ENCODE results near the gene ARG2. TPM values are rescaled to one million over a fixed set of nuclear protein-coding genes. Genes with fewer than 3 reads are reported as not detected.

The ARG2 gene
- total RNA-seq, 1 experiment from 2014 or later = 35.2 TPM

GRCh38 chr14:67668559-67668958 lies 48.8 kb downstream of the ARG2 start:
- Histone ChIP-seq H3K4me2 (ENCODE audit: insufficient read depth, insufficient read length, low read length) (no peak overlapping the region), H3K9me3 (ENCODE audit: control insufficient read depth, low read depth, low read length) (no peaks in the 10 kb centered on the region), H3K14ac (ENCODE audit: insufficient read depth, low read length) (no peak overlapping the region), H4K91ac (ENCODE audit: insufficient read length, low read depth, low read length) (no peak overlapping the region), H3K79me2 (ENCODE audit: insufficient read depth, low read length) (peaks cover 7% of the 10 kb centered on the region; the same call in 1 of the 2 replicates), H2BK5ac (ENCODE audit: insufficient read length, low read length) (no peak overlapping the region), H2BK20ac (ENCODE audit: low read depth, low read length, poor library complexity, severe bottlenecking) (no peak overlapping the region), H3K9ac (ENCODE audit: extremely low read depth, insufficient read length, low read length) (no peak overlapping the region), H3K27me3 (ENCODE audit: insufficient read depth, low read length) (no peaks in the 10 kb centered on the region), H4K20me1 (ENCODE audit: control insufficient read depth, insufficient read depth, insufficient read length) (no peaks in the 10 kb centered on the region), H4K8ac (replicated peaks; ENCODE audit: insufficient read length, low read depth, low read length) (no peak overlapping the region), H3K27ac (ENCODE audit: insufficient read length, low read depth, low read length) (no peak overlapping the region), H2AFZ (ENCODE audit: low read length) (no peak overlapping the region), H3K18ac (ENCODE audit: insufficient read length, low read depth, low read length) (no peak overlapping the region), H3K79me1 (ENCODE audit: insufficient read depth, low read depth, low read length, poor library complexity, severe bottlenecking) (no peaks in the 10 kb centered on the region), H2BK15ac (ENCODE audit: low read depth, low read length) (no peak overlapping the region), H4K5ac (ENCODE audit: insufficient read length, low read depth, low read length) (no peak overlapping the region), H2BK120ac (ENCODE audit: low read depth, low read length, poor library complexity, severe bottlenecking) (no peak overlapping the region), H2AK5ac (ENCODE audit: insufficient read length, low read length) (no peak overlapping the region), H2BK12ac (ENCODE audit: insufficient read length, low read depth, low read length) (no peak overlapping the region), H3K56ac (ENCODE audit: insufficient read length, low read depth, low read length) (no peak overlapping the region), H3K4me1 (ENCODE audit: insufficient read depth, low read length) (no peaks in the 10 kb centered on the region), H3K23ac (ENCODE audit: insufficient read length, low read depth, low read length) (no peak overlapping the region), H3K23me2 (ENCODE audit: insufficient read length, low read depth, low read length, poor library complexity, severe bottlenecking) (no peaks in the 10 kb centered on the region), H3K4ac (ENCODE audit: low read depth, low read length) (no peak overlapping the region), H3T11ph (ENCODE audit: low read length) (no peak overlapping the region)
- Mint-ChIP-seq H3K27me3 (ENCODE audit: low read depth) (no peaks in the 10 kb centered on the region), H3K4me1 (peaks cover 14 to 15% of the 10 kb centered on the region in 2 experiments), H3K36me3 (ENCODE audit: insufficient read depth in 1 of 3, low read depth in 3 of 3) (no peaks in the 10 kb centered on the region), H3K9me3 (no peaks in the 10 kb centered on the region), H3K27ac (no peak overlapping the region), H3K4me3 (no peak overlapping the region)
- DNase-seq = no peak
- TF ChIP-seq CTCF (conservative IDR thresholded peaks at IDR 0.05) = no peak
